Motor neuron (in vitro differentiated cells): Measurements from ENCODE around the gene ZBTB16. TPM values are rescaled to one million over a fixed set of nuclear protein-coding genes. Genes with fewer than 3 reads are reported as not detected.

Experiments
- ATAC-seq, 8 experiments: fragments of 200-7000 bp; cut with Tn5 transposase; replicated peaks in 6 of 8; 2 replicates each; pipeline ENCODE4 v1.8.0; 2021; ENCODE audit warnings: mild to moderate bottlenecking in 8 of 8, moderate library complexity in 8 of 8
- H3K27ac ChIP-seq, 2 donors: fragments of 250-450 bp; sonication (Bioruptor Pico); 2 replicates each; pipeline ENCODE4 v1.9.0; 2021; ENCODE audit warnings: antibody characterized with exemption in 2 of 2, mild to moderate bottlenecking in 2 of 2, moderate library complexity in 1 of 2
- H3K4me1 ChIP-seq, 2 donors: fragments of 250-450 bp; sonication (Bioruptor Pico); replicated peaks in 1 of 2; 2 replicates each; pipeline ENCODE4 v1.6.1; 2021; ENCODE audit warnings: antibody characterized with exemption in 2 of 2, mild to moderate bottlenecking in 2 of 2, moderate library complexity in 1 of 2
- H3K4me3 ChIP-seq, 5 donors: fragments of 250-450 bp; sonication (Bioruptor Pico); 2 replicates each; pipeline ENCODE4 v1.9.0; 2021; ENCODE audit warnings: antibody characterized with exemption in 5 of 5, mild to moderate bottlenecking in 5 of 5, moderate library complexity in 4 of 5
- whole genome bisulfite sequencing, 10 experiments: fragments of 450-650 bp; shearing (Covaris generic); methylation state at CpG; one replicate each; pipeline ENCODE4 v1.0.0; 2022; 5-methylcytosine and 5-hydroxymethylcytosine counted together
- in situ Hi-C, 9 experiments: fragments of 400-800 bp; cut with MboI; loops; one replicate each; pipeline ENCODE4 v1.15.0; 2021; ENCODE audit warnings: low sequenced_read_pairs in 9 of 9, low pct_unique_long_range_greater_than_20kb in 2 of 9; ENCODE audit not compliant: unreplicated experiment in 9 of 9
- total RNA-seq, 8 experiments: library from RNA; unstranded; fragments of 300-600 nt; gene quantifications; 2 replicates each; pipeline versions ENCODE4 v1.2.3 to v1.2.4, GENCODE V29; 2022

The ZBTB16 gene
- total RNA-seq, 8 experiments from 2014 or later = 0.07 to 26.6 (median 7.3) TPM; not detected in 1

DNA sequence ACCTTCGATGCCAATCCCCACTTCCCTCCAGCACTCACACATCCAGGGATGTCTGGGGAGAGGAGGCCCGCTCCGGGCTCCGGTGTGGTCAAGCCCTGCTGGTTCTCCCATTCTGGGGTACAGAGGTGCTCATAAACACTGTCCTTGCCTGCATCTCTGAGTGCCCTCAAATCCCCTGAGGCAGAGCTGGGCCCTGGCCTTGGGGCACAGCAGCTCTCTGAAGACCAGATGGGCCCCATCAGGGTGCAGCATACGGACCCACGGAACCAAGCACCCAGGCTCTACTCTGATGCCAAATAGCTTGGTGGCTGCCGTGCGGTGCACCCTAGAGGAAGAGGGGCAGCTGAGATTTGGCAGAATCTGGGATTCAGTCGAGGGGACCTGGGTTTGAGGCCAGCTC is 201.0 kb downstream of the ZBTB16 start:
- no peak overlapping the region for H3K27ac ChIP-seq
- H3K4me1 ChIP-seq = peaks cover 33 to 43% of the 10 kb centered on the region in 2 donors
- no peak for ATAC-seq
- 20 to 81% (median 76%) methylated on average over 1 to 3 of the region's 9 CpGs; no CpG with 5 or more reads in 6 of the 10 experiments for WGBS, 10 experiments
- H3K4me3 ChIP-seq = no peak overlapping the region
- in situ Hi-C loops = loop anchor here (10.0 to 25.0 kb wide), 5 partner anchors 223 to 948 kb away; partner anchors contain the start of genes HTR3A (in 3 of the 9), USP28 (in 3 of the 9) and TTC12 (in 1 of the 9)

DNA sequence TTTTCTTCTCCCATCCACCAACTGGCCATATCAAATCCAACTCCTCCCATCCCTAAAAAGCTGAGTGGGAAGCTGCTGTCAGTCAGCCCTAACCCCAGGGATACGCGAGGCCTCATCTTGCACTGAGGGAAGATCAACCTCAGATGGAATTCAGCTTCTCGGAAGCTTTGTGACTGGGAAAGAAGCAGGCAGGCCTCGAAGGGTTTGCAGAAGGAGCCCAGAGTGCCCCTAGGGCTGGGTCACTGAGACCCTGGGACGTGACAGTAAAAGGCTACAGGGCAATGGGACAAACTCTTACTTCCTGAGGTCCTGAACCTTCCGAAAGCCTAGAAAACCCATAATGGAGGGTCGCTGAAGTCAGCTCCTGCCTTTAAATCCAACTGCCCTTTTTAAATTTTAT is 202.3 kb downstream of the ZBTB16 start:
- in situ Hi-C loops = loop anchor here (10.0 to 25.0 kb wide), 5 partner anchors 224 to 949 kb away; partner anchors contain the start of genes HTR3A (in 3 of the 9), USP28 (in 3 of the 9) and TTC12 (in 1 of the 9)
- H3K27ac ChIP-seq = no peak overlapping the region
- peaks cover 21 to 30% of the 10 kb centered on the region in 2 donors for H3K4me1 ChIP-seq
- ATAC-seq = no peak
- WGBS, 10 experiments = 20 to 100% (median 71%) methylated on average over 1 to 7 of the region's 7 CpGs; no CpG with 5 or more reads in 5 of the 10 experiments
- H3K4me3 ChIP-seq = no peak overlapping the region

DNA sequence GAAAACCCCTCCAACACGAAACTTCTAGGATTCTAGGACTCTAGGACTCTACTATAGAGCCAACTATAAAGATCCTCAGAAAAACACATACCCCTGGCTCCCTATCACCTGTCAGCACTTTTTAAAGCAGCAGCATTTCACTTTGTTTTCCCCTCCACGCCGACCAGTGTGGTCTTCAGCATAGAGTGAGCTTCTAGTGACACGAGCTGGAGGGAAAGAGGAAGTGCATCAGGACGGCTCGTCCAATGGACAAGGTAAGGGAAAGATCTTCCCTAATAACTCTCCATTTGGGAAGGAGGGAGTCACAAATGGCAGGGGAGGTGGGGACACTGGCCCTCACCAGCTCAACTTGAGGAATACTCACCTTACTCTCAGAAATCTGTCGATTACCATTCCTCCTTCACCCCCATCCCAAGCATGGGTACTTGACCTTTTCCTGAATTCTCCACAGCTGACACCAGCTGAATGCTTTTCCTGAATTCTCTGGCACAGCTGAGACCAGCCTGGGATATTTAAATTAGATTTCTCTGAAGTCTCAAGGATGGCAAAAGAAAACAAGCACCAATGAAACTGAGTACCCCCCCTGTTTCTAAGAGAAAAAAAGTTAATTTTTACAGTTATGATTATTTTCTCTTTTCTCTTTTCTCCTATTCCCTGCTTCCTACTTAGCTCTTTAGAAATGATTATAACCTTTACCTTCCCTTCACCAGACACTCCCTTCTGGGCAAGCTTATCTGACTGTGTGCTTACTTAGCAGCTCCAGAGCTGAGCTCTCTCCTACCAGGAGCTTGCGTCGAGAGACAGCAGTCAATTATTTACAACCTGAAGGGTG is 203.4 kb downstream of the ZBTB16 start:
- 0 to 100% (median 23%) methylated on average over 1 to 8 of the region's 9 CpGs for WGBS, 10 experiments
- in situ Hi-C loops = loop anchor here (10.0 to 25.0 kb wide), 5 partner anchors 226 to 951 kb away; partner anchors contain the start of genes HTR3A (in 3 of the 9), USP28 (in 3 of the 9) and TTC12 (in 1 of the 9)
- Histone ChIP-seq H3K4me1 (peaks cover 10 to 19% of the 10 kb centered on the region in 2 donors), H3K4me3 (no peak overlapping the region), H3K27ac (no peak overlapping the region)
- peak; percentile 34 to 91 (median 59) for ATAC-seq

DNA sequence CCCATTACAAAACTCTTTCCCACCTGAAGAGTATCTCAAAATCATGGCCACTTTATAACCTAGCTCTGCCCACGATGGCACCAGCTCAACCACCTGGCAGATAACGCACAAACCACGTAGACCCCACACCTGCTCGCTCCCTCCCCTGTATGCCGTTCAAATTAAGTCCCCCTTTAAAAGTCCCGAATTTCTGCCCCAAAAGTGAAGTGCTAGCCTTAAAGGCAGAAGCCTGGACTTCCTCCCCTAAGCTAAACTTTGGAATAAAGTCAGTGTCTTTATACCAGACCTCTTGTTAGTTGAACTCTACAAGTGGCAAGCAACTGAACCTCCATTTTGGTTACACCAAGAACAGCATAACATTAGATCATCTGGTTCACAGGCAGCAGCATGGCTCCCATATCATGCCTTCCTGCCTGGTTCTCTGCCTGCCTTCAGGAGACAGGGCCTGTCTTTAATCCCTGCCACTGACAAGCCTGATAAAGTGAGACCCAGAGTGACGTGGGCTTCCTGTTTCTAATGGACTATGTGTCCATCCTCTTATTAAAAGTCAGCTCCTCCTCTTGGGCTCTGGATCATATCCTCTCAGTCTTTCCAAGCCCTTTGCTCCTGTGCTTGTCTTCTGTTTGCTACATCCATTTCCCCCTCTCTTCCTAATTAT is 204.1 kb downstream of the ZBTB16 start:
- in situ Hi-C loops = loop anchor here (10.0 to 25.0 kb wide), 5 partner anchors 226 to 951 kb away; partner anchors contain the start of genes HTR3A (in 3 of the 9), USP28 (in 3 of the 9) and TTC12 (in 1 of the 9)
- 0 to 100% (median 67%) methylated on average over 1 to 7 of the region's 7 CpGs; no CpG with 5 or more reads in 1 of the 10 experiments for WGBS, 10 experiments
- no peak for ATAC-seq
- Histone ChIP-seq H3K27ac (no peak overlapping the region), H3K4me1 (peaks cover 3 to 11% of the 10 kb centered on the region in 2 donors), H3K4me3 (no peak overlapping the region)

GRCh38 chr11:114264381-114264780 is 204.9 kb downstream of the ZBTB16 start:
- Histone ChIP-seq H3K4me3 (no peak overlapping the region), H3K4me1 (peaks cover 3 to 8% of the 10 kb centered on the region in 2 donors), H3K27ac (no peak overlapping the region)
- in situ Hi-C loops = loop anchor here (10.0 to 25.0 kb wide), 5 partner anchors 227 to 952 kb away; partner anchors contain the start of genes HTR3A (in 3 of the 9), USP28 (in 3 of the 9) and TTC12 (in 1 of the 9)
- no peak for ATAC-seq
- 21 to 100% (median 80%) methylated on average over 1 to 2 of the region's 2 CpGs; no CpG with 5 or more reads in 7 of the 10 experiments for WGBS, 10 experiments

DNA sequence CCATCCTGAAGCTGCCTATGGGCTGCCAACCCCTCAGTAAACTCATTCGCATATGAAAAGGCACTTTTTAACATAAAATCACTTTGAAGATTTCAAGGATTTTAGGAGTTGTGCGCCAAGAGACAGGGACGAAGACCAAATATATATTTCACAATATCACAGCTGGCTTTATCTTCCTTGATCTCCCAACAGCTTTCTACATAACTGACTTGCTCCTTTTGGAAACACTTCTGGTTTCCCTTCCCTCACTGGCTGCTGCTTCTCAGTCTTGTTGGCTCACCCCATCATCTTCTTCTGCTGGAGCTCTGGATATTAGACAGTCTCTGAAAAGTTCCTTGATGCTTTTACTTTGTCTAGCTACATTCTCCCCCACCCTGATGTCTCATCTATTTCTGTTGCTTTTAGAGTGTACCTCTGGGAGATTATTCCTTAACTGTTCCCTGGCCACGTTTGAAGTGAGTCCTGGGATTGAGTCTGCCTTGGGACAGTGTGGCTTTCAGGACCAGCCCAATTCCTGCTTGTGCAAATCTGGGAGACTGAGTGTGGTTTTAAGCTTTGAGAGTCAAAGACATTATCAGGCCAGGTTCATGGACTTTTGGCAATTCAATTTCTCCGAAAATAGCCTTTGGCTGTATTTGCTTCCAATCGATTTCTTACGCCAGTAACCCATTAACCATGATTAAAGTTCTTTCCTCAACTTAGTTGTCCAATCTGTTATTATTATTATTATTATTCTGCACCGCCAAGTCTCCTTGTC is 205.8 kb downstream of the ZBTB16 start:
- H3K4me3 ChIP-seq = no peak overlapping the region
- 40 to 85% (median 72%) methylated on average over 3 to 8 of the region's 8 CpGs for WGBS, 10 experiments
- no peak overlapping the region for H3K27ac ChIP-seq
- no peak for ATAC-seq
- H3K4me1 ChIP-seq = peaks cover 3 to 6% of the 10 kb centered on the region in 2 donors
- in situ Hi-C loops = loop anchor here (10.0 to 25.0 kb wide), 5 partner anchors 228 to 953 kb away; partner anchors contain the start of genes HTR3A (in 3 of the 9), USP28 (in 3 of the 9) and TTC12 (in 1 of the 9)

DNA sequence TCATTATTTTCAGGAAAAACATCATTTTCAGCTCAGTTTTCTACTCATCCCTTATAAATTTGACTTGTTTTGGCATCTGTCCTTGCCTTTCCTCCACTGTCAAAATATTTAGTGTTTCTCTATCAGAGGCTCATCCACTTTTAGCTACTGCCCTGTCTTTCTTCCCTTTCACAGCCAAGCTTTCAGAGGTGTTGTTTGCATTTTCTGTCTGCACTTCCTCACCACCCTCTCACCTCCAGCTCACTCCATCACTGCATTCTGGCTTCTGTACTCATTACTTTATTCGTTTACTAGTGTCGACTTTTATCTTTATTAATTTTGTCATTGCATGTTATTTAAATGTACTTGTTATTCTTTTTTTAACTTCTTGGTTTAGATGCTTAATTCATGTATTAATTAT is 210.0 kb downstream of the ZBTB16 start:
- Histone ChIP-seq H3K4me3 (no peak overlapping the region), H3K27ac (no peak overlapping the region), H3K4me1 (no peaks in the 10 kb centered on the region)
- in situ Hi-C loops = loop anchor here (10.0 to 25.0 kb wide), 5 partner anchors 232 to 957 kb away; partner anchors contain the start of genes HTR3A (in 3 of the 9), USP28 (in 3 of the 9) and TTC12 (in 1 of the 9)
- 6 to 100% (median 82%) methylated on average over 2 of the region's 2 CpGs for WGBS, 10 experiments
- ATAC-seq = no peak

- no peak for ATAC-seq
- Histone ChIP-seq H3K4me1 (no peaks in the 10 kb centered on the region), H3K4me3 (no peak overlapping the region), H3K27ac (no peak overlapping the region)
- 0 to 88% (median 64%) methylated on average over 2 to 4 of the region's 5 CpGs; no CpG with 5 or more reads in 2 of the 10 experiments for WGBS, 10 experiments
- in situ Hi-C loops = loop anchor here (10.0 to 25.0 kb wide), 5 partner anchors 233 to 958 kb away; partner anchors contain the start of genes HTR3A (in 3 of the 9), USP28 (in 3 of the 9) and TTC12 (in 1 of the 9)
Observed at GRCh38 chr11:114270531-114271270, 211.2 kb downstream of the ZBTB16 start.

DNA sequence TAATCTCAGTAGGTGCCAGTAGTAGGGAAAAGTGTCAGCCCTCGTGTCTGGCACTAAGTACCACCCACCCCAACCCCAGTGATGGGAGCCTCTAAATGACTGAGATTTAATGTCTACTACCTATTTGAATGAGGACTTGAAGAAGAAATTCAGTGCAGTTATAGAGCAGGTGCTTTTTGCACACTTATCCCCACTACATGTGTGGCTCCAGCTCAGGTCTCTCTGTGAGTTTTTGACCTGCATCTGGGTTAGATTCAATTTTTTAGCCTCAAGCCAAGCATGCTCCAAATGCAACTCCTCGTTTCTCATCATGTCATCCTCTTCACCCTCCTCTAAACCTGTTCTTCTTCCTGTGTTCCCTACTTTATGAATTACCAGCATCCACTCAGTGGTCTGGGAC is 211.8 kb downstream of the ZBTB16 start:
- no peak overlapping the region for H3K27ac ChIP-seq
- H3K4me3 ChIP-seq = no peak overlapping the region
- ATAC-seq = no peak
- 8 to 80% (median 66%) methylated on average over 1 to 2 of the region's 2 CpGs; no CpG with 5 or more reads in 3 of the 10 experiments for WGBS, 10 experiments
- H3K4me1 ChIP-seq = no peaks in the 10 kb centered on the region
- in situ Hi-C loops = loop anchor here (10.0 to 25.0 kb wide), 5 partner anchors 234 to 959 kb away; partner anchors contain the start of genes HTR3A (in 3 of the 9), USP28 (in 3 of the 9) and TTC12 (in 1 of the 9)

DNA sequence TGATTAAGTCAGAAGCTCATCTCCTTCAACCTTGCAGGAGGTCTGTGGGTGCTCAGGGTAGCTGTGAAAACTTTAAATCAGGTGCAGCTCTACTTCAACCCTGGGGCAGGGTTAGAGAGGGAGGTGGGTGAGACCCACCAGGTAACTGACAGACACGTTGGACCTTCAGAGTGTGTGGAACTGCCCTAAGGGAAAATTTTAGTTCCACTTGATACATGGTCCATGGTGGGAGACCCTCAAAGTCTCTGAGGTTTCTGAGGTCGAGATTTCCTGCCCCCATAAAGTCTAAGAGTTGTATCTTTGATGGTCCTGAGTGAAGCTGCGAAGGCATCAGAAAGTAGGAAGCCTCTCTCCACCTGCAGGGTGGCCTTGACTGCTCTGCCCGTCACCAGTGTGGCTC is 212.8 kb downstream of the ZBTB16 start:
- ATAC-seq = no peak
- in situ Hi-C loops = loop anchor here (10.0 to 25.0 kb wide), 5 partner anchors 235 to 960 kb away; partner anchors contain the start of genes HTR3A (in 3 of the 9), USP28 (in 3 of the 9) and TTC12 (in 1 of the 9)
- no peak overlapping the region for H3K4me3 ChIP-seq
- WGBS, 10 experiments = 43 to 80% (median 80%) methylated on average over 2 to 4 of the region's 4 CpGs; no CpG with 5 or more reads in 7 of the 10 experiments
- H3K4me1 ChIP-seq = no peaks in the 10 kb centered on the region
- H3K27ac ChIP-seq = no peak overlapping the region

DNA sequence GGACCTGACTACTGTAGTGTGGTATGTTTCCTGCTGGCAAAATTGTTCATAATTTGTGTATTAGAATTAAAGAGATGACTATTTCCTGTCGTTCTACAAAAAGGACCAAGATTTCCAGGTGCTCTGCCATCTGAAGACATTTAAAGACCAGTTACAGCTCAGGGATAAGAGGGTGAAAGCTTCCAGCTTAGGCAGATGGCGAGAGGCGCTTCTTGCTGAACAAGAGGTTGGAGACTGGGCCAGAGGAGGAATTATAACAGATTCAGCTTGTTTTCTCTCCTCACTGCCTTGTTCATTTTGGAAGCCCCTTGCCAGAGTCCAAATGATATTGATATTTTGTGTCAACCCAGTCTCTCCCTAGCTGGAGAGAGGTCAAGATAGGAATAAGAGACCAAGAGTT is 213.6 kb downstream of the ZBTB16 start:
- H3K4me3 ChIP-seq = no peak overlapping the region

More for the DNA sequence above, 213.6 kb downstream of the ZBTB16 start:
- Histone ChIP-seq H3K27ac (no peak overlapping the region), H3K4me1 (no peaks in the 10 kb centered on the region)
- ATAC-seq = no peak
- in situ Hi-C loops = loop anchor here (10.0 to 25.0 kb wide), 5 partner anchors 236 to 961 kb away; partner anchors contain the start of genes HTR3A (in 3 of the 9), USP28 (in 3 of the 9) and TTC12 (in 1 of the 9)
- 0 to 100% (median 75%) methylated on average over 1 to 3 of the region's 3 CpGs; no CpG with 5 or more reads in 3 of the 10 experiments for WGBS, 10 experiments
